HG02938 (cell line): ENCODE data around the gene C4A.
"Not testable (repeated sequence)": the region's sequence is repeated elsewhere in the genome, so short reads cannot be mapped to it uniquely, and the experiment has no call there.

Source experiments
- ATAC-seq: cut with Tn5 transposase; IDR thresholded peaks from one replicate; pipeline ENCODE4 v1.9.1; 2021; ENCODE audit warnings: mild to moderate bottlenecking, moderate library complexity; ENCODE audit not compliant: unreplicated experiment

Gene C4A

DNA sequence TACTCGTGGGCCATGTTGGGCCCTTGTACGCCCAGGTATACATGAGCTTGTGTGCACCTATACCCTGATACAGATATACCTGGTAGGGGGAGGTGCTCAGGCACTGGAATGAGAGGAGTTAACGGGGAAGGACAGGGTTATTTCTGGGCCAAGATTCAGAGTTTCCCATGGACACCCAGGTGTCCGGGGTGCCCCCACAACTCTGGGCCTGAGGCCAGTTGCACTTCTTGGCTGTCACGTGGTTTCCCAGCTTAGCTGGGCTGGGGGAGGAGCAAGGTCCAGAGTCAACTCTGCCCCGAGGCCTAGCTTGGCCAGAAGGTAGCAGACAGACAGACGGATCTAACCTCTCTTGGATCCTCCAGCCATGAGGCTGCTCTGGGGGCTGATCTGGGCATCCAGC is at the start of gene C4A:
Gene C4A (plus strand): TSS at position 314 of the 400 bp plus-strand sequence. CDS start 51 bp downstream, at position 365.
- ATAC-seq, result not testable (repeated sequence)

DNA sequence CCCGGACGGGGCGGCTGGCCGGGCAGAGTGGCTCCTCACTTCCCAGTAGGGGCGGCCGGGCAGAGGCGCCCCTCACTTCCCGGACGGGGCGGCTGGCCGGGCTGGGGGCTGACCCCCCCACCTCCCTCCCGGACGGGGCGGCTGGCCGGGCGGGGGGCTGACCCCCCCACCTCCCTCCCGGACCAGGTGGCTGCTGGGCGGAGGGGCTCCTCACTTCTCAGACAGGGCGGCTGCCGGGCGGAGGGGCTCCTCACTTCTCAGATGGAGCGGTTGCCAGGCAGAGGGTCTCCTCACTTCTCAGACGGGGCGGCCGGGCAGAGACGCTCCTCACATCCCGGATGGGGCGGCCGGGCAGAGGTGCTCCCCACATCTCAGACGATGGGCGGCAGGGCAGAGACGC is 49.7 kb upstream of the C4A start:
- ATAC-seq, result not testable (repeated sequence)

DNA sequence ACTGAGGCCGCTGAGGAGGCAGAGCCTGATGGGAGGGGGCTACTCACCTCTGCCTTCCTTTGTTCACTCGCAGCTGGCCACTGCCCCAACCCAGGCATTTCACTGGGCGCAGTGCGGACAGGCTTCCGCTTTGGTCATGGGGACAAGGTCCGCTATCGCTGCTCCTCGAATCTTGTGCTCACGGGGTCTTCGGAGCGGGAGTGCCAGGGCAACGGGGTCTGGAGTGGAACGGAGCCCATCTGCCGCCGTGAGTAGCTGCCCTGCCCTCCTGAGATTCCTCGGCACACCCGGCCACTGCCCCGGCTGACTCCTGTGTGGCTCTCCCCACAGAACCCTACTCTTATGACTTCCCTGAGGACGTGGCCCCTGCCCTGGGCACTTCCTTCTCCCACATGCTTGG is 48.3 kb upstream of the C4A start:
- ATAC-seq, result no peak

DNA sequence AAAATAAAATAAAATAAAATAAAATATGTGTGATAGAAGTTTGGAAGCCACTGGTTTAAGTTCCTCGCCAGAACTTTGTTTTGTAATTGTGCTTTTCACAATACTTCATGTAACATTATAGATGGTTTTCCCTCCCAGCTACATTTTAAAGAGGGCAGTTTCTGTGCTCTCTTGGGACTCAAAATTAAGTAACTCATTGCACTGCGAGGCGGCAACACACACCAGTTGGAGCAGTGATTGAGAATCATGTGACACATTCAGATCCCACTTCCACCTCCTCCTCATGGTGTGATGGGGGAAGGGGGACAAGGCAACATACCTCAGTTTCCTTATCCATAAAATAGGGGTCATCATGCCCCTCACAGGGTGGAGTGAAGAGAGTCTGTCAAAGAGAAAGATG is 46.8 kb upstream of the C4A start:
- ATAC-seq, result no peak

DNA sequence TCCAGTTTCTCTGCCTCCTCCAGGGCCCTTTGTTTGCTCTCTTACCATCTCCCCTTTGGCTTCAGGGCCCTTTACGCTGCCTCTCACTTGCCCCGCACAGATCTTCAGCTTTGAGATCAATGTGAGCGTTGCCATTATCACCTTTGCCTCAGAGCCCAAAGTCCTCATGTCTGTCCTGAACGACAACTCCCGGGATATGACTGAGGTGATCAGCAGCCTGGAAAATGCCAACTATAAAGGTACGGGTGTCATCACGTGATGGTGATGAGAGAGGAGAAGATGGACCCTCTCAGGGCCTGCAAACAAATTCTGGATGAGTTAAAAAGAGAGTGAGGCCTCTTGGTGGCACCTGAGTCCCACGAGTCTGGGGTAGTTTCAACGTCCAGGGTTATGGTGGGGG is 46.0 kb upstream of the C4A start:
- ATAC-seq, result no peak

DNA sequence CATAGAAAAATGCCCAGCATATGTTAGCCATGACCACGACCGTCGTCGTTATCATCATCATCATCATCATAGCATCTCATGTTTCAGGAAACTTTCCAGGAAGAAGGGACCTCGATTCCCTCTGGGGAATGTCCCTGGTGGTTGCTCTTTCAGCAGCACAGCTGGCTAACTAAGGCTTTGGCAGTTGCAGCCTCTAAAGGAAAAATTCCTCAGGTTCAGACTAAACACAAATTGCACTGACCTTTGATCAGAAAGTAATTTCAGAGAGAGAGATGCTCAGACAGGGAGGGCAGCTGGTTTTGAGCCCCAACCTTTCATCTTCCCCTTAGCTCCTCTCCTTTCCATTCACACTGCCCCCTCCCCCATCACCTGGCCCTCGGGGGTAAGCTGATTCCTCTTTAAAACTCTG is 41.6 kb upstream of the C4A start:
- no peak for ATAC-seq

DNA sequence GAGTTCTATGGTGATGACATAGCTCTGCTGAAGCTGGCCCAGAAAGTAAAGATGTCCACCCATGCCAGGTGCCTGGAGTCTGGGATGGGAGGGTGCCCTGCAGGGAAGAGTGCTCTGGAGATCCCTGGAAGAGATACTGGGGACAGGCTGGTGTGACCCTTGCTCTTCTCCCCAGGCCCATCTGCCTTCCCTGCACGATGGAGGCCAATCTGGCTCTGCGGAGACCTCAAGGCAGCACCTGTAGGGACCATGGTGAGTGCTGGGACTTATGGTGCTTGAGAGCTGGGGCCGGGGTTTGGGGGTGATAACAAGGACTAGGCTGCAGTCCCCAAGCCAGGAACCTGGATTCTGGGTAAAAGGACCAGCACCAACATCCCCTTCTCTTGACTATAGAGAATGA is 38.1 kb upstream of the C4A start:
- no peak for ATAC-seq

DNA sequence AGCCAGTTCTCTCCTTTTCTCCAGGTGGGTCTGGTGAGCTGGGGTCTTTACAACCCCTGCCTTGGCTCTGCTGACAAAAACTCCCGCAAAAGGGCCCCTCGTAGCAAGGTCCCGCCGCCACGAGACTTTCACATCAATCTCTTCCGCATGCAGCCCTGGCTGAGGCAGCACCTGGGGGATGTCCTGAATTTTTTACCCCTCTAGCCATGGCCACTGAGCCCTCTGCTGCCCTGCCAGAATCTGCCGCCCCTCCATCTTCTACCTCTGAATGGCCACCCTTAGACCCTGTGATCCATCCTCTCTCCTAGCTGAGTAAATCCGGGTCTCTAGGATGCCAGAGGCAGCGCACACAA is 36.7 kb upstream of the C4A start:
- ATAC-seq, result no peak

DNA sequence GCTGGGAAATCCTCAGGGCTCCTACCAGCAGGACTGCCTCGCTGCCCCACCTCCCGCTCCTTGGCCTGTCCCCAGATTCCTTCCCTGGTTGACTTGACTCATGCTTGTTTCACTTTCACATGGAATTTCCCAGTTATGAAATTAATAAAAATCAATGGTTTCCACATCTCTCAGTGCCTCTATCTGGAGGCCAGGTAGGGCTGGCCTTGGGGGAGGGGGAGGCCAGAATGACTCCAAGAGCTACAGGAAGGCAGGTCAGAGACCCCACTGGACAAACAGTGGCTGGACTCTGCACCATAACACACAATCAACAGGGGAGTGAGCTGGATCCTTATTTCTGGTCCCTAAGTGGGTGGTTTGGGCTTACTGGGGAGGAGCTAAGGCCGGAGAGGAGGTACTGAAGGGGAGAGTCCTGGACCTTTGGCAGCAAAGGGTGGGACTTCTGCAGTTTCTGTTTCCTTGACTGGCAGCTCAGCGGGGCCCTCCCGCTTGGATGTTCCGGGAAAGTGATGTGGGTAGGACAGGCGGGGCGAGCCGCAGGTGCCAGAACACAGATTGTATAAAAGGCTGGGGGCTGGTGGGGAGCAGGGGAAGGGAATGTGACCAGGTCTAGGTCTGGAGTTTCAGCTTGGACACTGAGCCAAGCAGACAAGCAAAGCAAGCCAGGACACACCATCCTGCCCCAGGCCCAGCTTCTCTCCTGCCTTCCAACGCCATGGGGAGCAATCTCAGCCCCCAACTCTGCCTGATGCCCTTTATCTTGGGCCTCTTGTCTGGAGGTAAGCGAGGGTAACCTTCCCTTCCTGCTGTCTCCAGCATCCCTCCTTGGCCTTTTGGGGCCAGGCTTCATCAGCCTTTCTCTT is 36.1 kb upstream of the C4A start, which contains the start of gene CFB:
Gene CFB (plus strand): TSS at position 589 of the 863 bp plus-strand sequence. CDS start 127 bp downstream, at position 716.
- ATAC-seq, result no peak

DNA sequence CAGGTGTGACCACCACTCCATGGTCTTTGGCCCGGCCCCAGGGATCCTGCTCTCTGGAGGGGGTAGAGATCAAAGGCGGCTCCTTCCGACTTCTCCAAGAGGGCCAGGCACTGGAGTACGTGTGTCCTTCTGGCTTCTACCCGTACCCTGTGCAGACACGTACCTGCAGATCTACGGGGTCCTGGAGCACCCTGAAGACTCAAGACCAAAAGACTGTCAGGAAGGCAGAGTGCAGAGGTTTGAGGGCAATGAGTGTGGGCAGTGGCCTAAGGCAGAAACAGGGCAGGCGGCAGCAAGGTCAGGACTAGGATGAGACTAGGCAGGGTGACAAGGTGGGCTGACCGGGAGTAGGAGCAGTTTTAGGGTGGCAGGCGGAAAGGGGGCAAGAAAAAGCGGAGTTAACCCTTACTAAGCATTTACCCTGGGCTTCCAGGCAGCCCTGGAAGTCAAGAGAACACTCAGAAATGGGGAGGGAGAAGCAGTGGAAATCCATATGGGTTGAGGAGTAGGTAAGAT is 35.4 kb upstream of the C4A start:
- ATAC-seq, result no peak

DNA sequence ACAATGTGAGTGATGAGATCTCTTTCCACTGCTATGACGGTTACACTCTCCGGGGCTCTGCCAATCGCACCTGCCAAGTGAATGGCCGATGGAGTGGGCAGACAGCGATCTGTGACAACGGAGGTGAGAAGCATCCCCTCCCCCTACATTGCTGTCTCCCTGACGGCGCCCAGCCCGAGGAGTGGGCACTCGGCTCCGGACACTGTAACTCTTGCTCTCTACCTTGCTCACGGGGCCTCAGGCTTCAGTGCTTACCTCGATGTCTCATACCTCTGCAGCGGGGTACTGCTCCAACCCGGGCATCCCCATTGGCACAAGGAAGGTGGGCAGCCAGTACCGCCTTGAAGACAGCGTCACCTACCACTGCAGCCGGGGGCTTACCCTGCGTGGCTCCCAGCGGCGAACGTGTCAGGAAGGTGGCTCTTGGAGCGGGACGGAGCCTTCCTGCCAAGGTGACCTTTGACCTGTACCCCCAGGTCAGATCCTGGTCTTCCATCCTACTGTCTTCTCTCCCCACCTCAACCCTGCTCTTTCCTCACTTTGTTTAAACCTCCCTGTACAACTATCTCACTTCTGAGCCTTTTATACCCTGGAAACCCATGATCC is 34.7 kb upstream of the C4A start:
- no peak for ATAC-seq

DNA sequence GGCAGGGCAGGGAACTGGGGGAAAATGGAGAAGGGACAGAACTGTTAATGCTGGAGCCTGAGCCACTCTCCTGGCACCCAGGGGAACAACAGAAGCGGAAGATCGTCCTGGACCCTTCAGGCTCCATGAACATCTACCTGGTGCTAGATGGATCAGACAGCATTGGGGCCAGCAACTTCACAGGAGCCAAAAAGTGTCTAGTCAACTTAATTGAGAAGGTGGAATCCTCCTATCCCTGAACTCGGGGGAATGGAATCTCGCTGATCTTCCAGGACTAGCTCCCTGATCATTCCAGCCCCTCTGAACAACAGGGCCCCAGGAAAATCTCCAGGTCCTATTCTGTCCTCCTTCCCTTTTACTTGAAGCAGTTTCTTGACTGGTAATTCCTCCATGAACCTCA is 34.0 kb upstream of the C4A start:
- no peak for ATAC-seq

DNA sequence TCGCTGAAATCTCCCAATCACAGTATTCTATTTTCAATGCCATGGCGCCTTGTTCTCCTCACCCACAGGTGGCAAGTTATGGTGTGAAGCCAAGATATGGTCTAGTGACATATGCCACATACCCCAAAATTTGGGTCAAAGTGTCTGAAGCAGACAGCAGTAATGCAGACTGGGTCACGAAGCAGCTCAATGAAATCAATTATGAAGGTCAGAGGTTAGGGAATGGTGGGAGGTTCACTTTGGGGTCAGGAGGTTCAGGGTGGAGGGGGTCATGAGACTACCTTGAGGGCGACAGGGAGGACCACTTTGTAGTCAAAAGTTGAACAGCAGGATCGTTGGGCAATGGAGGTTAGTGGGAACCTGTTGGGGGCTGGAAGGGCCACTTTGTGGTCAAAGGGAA is 33.6 kb upstream of the C4A start:
- ATAC-seq, result no peak

DNA sequence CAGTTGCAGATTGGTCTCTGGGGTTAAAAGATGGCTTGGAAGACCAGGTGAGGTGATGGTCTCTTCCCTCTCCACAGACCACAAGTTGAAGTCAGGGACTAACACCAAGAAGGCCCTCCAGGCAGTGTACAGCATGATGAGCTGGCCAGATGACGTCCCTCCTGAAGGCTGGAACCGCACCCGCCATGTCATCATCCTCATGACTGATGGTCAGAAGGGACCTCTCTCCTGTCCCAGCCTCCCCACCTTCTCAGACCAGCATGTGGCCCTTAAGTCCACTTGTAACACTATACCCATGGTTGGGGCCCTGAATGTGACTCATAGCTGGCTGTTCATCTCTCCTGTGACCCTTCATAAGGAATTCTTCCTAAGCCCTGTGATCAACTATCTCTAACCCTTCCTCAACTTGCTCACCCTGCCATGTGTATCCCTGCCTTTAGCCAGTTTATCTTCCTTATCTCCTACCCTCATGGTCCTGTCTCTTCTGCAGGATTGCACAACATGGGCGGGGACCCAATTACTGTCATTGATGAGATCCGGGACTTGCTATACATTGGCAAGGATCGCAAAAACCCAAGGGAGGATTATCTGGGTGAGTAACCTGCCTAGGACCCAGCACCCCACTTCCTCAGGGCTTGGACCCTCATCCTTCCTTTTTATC is 33.0 kb upstream of the C4A start:
- no peak for ATAC-seq

DNA sequence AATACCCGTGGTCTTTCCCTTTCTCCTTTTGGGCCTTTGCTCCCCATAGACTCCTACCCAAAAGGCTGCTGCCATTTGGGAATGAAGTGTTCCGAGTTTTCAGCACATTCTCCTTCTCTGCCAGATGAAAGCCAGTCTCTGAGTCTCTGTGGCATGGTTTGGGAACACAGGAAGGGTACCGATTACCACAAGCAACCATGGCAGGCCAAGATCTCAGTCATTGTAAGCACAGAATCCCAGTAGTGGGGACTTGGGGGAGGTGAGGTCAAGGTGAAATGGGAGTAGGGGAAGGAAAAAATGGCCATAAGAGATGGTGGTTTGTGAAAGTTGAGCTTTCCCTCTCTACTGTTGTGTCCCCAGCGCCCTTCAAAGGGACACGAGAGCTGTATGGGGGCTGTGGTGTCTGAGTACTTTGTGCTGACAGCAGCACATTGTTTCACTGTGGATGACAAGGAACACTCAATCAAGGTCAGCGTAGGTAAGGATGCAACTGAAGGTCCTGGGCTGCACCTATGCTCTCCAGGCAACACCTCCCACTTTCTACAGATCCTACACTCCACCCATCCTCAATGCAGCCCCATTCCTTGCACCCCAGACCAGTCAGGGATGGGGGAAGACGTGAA is 31.8 kb upstream of the C4A start:
- no peak for ATAC-seq

DNA sequence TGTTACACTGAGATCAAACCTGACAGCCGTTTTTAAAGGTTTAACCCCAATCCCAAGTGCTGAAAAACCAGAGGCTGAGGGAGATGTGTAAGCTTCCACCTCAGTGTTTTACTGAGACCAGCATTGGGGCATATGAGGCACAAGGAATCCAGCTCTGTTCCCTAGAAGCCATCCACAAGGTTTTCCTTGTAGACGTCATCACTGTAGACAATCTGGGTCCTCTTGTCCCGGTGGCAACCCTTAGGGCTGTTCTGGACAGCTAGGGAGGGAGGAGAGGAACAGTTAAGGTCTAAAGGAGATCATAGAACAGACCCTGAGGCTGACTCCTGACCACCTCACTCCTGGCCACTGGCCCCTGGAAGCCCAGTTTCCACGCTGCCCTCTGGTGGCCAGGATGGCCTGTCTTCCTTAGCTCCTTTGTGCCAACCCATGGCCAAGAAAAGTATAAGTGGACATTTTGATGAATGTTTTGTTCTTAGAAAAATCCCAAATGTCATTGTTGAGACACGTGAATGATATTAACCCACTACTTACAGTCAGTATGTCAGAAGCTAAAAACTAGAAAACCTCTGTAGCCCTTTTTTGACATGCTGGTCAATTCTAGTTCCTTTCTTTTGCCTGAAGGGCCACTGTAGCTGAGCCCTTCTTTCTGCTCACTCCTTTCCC is 29.6 kb upstream of the C4A start:
- no peak for ATAC-seq

DNA sequence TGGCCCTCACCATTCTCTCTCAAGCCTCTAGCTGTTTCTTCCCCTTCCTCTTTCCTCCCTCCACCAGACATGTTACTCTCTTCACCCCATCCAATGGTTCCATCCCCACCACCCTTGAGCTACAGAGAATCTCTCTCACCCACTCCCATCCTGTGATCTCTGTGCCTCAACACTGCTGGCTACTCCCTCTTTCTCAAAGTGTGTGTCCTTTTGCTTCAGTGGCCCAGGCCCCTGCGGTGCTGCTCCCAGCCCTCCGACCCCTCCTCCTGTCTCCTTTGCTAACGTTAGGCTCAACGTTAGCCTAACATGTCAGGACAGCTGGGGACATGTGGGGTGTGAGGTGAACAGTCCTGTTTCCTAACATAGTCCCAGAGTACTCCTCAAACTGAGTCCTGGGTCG is 29.0 kb upstream of the C4A start:
- ATAC-seq, result no peak

DNA sequence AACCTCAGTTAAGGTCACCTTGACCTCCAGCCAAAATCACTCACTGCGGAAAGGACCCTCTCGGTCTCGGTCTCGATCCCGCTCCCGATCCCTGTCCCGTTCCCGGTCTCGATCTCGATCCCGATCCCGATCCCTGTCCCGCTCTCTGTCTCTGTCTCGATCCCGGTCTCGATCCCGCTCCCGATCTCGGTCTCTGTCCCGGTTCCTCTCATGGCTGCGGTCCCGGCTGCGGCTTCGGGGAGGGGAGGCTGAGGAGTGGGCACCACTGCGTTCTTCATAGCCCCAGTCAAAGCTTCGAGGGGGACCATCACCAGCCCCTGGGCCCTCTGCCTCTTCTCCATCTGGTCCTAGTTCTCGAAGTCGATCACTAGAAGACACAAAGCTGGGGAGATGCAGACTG is 27.3 kb upstream of the C4A start:
- ATAC-seq, result no peak

DNA sequence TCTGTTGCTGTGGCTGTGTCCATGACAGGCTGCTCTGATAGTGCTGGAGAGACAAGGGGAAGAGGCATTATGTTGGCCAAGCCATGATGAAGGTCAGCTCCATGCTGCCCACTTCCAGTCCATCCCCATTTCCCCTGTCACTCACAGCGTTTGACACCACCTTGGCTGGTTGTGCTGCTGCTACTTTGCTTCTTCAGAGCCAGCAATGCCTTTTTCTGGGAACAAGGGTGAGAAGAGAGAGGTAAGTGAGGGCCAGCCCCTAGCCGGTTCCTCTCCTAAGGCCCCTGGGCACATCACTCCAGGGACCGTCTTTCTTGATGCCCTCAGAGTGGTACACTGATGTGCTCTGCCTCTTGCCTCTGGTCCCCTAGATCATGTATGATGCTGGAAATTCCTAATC is 25.1 kb upstream of the C4A start:
- ATAC-seq, result no peak

DNA sequence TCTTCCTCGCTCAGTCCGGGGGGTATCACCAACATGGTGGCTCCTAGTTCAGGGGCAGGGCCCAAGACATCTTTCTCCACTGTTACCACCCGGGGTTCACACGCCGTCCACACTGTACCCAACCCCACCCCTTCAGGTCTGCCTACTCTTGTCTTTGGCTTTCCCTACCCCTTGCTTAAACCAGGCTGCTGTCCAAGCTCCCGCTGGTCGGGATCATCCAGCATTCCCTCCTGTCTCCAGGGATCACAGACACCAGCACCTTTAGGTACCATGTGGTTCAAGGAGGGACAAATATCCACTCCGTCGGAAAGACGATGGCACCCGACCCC is 23.5 kb upstream of the C4A start:
- no peak for ATAC-seq
